Bone marrow (tissue), 2 donors: ENCODE results near the gene CACNB2.

Experiments
- DNase-seq, 2 donors: peaks; one replicate each; lab custom pipeline; 2025; lab: John Stamatoyannopoulos, UW

Gene CACNB2

DNA sequence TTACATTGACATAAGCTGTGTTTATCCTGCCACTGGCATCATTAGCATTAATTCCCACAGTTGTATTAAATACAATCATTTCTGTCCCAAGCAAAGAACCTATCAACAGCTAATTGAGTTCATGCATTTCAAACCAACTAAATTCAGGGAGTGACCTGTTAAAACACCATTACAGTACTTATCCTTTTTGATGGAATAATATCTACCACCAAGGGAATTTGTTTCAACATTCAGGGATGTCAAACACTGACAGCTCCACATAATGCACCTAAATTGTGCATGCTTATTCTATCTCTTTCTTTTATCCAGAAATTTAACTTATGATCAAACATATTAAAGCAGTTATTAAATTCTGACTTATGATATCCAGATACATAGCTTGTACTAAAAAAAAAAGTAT is 374.3 kb downstream of the CACNB2 start:
- no peak for DNase-seq

DNA sequence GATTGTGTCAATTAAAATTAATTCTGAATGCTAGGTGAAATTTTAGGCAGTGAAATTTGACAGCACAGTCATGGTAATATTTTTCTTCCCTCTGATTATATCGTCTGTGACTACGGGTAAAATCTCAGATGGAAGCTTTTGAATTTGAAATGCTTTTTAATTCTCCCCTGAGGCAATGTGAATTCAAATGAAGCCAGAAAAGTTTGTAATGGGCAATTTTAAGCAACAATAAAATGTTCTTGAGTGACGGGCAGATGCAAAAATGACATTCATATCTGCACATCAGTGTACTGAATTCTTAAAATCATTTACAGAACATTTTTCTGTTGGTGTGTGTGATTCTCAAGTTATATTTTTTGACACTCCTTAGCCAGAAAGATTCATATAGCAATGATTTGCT is 376.6 kb downstream of the CACNB2 start:
- DNase-seq = no peak

DNA sequence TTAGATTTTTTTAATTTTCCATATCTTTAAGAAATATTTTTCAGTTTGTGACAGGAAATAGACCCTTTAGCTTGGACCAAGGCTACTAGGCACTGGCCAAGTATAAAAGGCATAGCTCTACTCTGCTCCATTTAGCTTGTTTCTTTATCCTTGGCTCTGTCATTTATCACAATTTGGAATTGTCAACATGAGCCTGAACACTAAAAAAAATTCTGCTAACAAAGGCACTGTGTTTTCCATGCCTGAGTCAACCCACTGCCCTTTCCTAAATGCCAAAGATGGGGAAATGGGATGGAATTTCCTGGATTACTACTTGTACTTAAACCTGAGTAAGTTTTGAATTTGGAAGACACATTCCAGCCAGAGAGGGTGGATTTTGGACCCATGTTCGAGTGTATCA is 382.8 kb downstream of the CACNB2 start:
- DNase-seq = no peak

DNA sequence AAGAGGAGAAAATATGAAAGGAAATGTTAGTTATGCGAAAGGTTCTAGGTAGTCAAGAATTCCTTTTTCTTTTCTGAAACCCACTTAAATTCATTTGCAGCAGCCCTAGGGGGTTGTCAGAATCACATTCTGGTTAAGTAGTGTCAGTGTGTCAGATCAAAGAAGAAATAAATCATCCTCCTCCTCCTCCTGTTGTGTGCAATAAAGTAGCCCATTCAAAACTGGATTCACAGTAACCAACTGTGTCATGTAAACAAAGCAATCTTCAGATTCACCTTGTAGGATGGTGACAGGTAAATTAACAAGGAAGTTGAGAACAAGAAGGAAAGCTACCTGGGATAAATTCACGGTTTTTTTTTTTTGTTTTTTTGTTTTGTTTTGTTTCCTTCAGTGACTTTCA is 383.6 kb downstream of the CACNB2 start:
- no peak for DNase-seq

DNA sequence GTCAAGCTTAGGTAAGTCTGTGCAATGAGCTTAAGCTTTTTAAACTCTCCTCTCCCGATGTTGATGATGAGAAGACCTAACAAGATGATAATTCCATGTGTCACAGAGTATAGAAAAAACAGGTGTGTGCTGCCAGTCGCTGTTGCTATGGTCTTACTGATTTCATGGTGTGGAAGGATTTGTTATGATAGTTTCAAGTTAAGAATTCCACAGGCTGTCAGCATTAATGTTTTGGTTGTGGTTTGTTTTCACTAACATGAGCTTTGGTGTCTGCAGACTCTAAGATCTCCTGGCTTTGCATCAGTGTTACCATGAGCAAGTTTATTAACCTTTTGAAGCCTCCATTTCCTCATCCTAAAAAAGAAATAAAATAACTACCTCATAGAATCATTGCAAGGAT is 387.5 kb downstream of the CACNB2 start:
- no peak for DNase-seq

DNA sequence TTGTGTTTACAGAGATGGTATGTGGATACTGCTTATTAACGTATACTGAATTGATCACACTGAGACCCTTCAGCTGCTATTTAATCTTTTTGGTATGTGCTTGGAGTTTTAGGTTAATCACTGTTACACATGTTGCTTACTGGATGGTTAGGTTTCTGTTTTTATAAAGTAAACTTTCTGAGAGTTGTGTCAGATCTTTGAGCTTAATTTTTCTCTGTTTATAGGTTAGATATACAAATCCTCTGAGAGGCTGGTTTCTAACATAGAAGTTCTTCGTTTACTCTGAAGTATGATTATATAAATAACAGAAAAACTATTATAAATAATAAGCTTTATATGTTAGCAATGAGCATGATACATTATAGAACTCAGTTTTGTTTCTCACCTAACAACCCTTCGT is 388.1 kb downstream of the CACNB2 start:
- DNase-seq = no peak

DNA sequence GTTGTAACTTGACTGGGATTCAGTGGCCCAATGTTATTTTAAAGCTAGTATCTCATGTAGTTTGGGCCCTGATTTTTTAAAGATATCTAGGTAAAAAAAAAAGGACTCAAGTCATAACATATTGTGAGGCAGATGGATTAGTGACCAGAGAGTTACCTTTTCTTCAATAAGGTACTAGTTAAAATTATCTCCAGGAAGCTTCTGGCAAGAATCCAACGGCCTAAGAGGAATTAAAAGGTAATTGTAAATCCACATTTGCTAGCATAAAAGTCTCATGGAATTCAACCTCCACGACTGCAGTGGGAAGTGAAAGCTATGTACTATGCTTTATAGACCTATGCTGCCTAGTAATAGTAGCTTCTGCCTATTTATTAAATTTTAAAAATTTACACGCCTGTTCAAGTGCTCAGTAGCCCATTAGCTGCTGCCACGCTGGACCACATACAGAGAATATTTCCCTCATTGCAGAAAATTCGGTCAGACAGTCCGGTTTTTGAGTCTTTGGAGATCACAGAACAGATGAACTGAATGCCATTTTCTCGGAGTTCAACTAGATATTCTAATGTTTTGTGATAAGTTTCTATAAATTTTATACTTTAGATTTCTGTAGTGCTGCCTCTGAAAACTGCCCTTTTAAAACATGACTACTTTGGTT is 392.8 kb downstream of the CACNB2 start:
- DNase-seq = no peak

DNA sequence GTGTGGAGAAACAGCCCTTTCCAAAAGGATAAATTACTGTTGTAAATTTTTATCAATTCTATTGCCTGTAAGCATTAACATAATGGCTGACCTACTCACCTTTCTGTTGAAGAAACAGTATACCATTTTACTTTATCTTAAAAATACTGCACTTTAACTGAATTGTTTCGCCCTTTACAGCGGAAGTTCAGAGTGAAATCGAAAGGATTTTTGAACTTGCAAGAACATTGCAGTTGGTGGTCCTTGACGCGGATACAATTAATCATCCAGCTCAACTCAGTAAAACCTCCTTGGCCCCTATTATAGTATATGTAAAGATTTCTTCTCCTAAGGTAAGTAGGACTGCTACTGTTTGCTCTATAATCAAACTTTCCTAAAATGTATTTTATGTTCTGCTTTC is 393.7 kb downstream of the CACNB2 start:
- DNase-seq = no peak

DNA sequence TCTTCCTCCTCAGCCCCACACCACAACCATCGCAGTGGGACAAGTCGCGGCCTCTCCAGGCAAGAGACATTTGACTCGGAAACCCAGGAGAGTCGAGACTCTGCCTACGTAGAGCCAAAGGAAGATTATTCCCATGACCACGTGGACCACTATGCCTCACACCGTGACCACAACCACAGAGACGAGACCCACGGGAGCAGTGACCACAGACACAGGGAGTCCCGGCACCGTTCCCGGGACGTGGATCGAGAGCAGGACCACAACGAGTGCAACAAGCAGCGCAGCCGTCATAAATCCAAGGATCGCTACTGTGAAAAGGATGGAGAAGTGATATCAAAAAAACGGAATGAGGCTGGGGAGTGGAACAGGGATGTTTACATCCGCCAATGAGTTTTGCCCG is 399.1 kb downstream of the CACNB2 start:
- DNase-seq = no peak

DNA sequence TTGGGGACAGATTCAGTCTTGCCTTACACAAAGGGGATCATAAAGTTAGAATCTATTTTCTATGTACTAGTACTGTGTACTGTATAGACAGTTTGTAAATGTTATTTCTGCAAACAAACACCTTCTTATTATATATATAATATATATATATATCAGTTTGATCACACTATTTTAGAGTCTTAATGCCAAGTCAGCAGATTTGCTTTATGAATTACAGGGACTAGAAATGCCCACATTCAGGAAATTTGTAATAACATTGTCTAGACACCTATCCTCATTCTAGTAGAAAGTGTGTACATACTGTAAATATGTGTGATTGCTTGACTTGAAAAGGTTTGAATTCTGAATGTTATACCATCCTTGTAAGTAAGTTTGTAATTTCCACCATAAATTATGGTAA is 400.0 kb downstream of the CACNB2 start:
- DNase-seq = no peak

DNA sequence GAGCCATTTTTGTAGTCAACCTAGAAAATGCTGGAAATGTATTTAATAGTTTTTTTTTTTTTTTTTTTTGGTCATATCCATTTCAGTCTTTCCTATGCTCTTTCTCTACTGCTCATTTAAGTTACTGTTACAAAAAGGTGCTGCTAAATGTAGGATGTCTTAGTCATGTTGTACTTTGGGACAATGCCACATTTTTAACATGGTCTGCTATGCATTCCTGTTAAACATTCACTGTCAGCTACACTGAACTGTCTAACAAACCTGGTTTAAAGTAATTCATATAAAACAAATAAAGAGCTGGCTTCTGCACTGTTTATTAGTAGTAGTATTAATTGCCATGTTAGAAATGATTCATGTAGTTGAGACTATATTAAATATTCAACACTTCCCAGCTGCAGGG is 402.6 kb downstream of the CACNB2 start:
- DNase-seq = no peak

DNA sequence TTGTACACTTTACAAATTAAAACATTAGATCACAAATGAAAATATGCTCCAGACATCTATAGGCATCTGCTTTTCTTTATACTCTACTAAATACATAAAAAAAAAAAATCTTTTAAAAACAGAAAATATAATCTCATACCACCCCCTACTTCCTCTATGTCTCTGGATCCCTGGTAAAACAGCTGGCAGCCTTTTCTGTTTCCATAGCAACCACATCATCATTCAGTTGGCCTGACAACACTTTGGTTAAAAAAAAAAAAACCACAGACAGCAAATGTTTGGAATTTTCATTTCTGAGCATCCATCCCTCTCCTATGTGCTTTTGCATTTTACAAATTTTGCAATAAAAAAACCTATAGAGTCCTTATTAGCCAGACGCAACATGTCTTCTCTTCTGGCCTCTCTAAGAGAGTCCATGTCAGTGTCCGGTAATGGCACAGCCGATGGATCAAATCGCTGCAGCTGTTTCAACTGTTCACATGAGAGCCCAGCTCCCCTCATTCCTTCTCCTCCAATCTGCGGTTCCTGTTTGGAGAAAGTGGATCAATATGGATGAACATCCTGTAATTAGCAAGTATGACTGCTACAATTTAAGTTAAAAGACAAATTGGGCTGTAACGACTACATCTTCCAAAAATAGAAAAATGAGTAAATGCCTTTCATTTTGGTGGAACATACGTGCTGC is 405.5 kb downstream of the CACNB2 start:
- no peak for DNase-seq

DNA sequence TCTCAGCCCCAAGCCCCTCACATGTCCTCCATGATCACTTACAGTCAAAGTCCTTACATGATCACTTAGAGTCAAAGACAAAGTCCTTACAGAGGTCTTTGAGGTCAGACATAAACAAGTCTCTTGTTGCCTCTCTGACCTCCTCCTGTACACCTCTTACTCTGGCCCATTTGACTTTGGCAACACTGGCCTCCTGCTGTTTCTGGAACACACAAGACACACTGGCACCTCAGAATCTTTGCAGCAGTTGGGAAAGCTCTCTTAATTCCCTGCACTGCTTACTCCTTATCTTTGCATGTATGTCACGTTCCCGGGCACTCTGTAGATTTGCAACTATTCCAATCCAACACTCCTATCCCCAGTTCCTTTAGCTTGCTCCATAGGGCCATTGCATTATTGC is 408.9 kb downstream of the CACNB2 start:
- no peak for DNase-seq

DNA sequence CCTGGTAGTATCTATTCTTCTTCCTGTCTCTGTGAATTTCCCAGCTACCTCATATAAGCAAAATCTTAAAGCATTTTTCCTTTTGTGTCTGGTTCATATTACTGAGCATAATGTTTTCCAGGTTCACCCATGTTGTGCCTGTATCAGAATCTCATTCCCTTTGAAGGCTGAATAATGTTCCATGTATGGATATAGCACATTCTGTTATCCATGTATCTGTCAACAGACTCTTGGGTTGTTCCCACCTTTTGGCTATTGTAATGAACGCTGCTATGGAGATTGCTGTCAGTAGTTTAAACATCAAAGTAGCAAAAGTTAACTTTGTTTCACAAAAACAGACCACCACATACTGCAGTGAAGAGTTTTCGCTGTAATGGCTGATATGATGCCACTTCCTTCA is 411.2 kb downstream of the CACNB2 start:
- DNase-seq = no peak

DNA sequence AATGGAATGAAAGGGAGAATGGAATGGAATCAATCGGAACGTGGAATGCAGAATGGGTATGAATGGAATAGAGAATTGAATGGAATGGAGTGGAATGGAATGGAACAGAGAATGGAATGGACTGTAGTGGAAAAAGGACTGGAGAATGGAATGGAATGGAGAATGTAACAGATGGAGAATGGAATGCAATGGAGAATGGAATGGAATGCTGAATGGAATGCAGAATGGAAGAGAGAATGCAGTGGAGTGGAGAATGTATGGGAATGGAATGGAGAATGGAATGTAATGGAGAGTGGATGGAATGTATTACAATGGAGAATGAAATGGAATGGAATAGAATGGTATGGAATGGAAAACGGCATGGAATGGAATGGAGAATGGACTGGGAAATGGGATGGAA is 414.3 kb downstream of the CACNB2 start:
- DNase-seq = no peak

DNA sequence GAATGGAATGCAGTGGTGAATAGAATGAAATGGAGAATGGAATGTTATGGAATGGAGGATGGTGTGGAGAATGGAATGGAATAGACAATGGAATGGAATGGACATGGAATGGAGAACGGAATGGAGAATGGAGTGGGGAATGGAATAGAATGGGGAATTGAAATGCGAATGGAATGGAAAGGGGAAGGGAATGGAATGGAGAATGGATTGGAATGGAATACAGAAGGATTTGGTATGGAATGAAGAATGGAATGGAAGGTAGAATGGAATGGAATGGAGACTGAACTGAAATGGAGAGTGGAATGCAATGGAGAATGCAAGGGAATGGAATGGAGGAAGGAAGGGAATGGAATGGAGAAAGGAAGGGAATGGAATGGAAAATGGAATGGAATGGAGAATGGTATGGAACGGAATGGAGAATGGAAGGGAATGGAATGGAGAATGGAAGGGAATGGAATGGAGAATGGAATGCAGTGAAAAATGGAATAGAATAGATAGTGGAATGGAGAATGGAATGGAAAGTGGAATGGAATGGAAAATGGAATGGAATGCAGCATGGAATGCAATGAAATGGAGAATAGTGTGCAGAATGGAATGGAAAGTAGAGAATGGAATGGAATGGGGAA is 416.4 kb downstream of the CACNB2 start:
- no peak for DNase-seq

DNA sequence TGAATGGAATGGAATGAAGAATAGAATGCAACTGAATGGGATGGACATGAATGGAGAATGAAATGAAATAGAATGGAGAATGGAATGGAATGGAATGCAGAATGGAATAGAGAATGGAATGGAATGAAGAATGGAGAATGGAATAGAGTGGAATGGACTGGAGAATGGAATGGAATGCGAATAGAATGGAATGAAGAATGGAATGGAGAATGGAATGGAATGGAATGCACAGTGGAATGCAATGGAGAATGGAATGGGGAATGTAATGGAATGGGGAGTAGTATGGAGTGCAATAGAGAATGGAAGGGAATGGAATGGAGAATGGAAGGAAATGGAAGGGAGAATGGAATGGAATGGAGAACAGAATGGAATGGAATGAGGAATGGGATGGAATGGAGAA is 417.7 kb downstream of the CACNB2 start:
- DNase-seq = no peak

DNA sequence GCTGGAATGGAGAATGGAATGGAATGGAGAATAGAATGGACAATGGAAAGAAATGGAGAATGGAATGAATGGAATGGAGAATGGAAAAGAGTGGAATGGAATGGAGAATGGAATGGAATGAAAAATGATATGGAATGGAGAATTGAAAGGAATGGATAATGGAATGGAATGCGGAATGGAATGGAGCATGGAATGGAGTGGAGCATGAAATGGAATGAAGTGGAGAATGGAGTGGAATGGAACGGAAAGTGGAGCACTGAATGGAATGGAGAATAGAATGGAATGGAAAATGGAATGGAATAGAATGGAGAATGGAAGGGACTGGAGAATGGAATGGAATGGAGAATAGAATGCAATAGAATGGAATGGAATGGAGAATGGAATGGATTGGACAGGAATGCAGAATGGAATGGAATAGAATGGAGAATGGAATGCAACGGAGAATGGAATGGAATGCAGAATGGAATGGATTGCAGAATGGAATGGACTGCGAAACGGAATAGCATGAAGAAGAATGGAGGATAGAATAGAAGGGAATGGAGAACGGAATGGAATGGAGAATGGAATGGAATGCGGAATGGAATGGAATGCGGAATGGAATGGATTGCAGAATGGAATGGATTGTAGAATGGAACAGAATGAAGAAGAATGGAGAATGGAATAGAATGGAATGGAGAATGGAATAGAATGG is 421.8 kb downstream of the CACNB2 start:
- no peak for DNase-seq

DNA sequence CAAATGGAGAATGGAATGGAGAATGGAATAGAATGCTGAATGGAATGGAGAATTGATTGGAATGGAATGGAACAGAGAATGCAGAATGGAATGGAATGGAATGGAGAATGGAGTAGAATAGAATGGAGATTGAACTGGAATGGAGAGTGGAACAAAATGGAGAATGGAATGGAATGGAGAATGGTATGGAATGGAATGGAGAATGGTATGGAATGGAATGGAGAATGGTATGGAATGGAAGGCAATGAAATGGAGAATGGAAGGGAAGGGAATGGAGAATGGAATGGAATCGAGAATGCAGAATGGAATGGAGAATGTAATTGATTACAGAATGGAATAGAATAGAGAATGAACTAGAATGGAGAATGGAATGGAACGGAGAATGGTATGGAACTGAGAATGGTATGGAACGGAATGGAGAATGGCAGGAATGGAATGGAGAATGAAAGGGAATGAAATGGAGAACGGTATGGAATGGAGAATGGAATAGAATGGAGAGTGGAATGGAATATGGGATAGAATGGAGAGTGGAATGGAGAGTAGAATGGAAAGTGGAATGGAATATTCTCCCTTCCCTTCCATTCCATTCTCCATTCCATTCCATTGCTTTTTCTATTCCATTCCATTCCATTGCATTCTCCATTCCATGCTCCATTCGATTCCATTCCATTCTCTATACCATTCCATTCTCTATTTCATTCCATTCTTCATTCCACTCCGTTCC is 422.9 kb downstream of the CACNB2 start:
- no peak for DNase-seq

DNA sequence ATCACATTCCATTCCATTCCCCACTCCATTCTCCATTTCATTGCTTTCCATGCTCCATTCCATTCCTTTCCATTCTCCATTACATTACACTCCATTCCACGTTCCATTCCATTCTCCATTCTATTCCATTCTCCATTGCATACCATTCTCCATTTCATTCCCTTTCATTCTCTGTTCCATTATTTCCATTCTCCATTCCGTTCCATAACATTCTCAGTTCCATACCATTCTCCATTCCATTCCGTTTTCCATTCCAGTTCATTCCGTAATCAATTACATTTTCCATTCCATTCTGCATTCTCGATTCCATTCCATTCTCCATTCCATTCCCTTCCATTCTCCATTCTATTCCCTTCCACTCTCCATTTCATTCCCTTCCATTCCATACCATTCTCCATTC is 424.8 kb downstream of the CACNB2 start:
- DNase-seq = no peak

DNA sequence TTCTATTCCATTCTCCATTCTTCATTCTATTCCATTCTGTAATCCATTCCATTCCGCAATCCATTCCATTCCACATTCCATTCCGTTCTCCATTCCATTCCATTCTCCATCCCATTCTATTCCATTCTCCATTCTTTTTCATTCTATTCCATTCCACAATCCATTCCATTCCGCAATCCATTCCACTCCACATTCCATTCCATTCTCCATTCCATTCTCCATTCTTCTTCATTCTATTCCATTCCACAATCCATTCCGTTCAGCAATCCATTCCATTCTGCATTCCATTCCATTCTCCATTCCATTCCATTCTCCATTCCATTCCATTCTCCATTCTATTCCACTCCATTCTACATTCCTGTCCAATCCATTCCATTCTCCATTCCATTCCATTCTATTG is 426.0 kb downstream of the CACNB2 start:
- no peak for DNase-seq

DNA sequence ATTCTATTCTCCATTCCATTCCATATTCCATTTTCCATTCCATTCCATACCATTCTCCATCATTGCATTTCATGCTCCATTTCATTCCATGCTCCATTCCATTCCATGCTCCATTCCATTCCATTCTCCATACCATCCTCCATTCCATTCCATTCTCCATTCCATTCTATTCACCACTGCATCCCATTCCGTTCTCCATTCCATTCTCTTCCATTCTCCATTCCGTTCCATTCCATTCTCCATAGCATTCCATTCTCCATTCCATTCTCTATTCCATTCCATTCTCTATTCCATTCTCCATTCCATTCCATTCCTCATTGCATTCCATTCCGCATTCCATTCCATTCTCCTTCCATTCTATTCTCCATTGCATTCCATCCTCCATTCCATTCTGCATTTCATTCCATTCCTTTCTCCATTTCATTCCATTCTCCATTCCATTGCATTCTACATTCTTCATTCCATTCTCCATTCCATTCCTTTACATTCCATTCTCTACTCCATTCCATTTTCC is 427.2 kb downstream of the CACNB2 start:
- no peak for DNase-seq
